GM18507 (cell line): ENCODE data around the gene GPC5.

Experiments used
- DNase-seq: peaks from one replicate; pipeline ENCODE4 v3.0.0; 2011; ENCODE audit warnings: low read depth; ENCODE audit not compliant: insufficient read length; ENCODE audit errors: extremely low spot score
- FAIRE-seq: peaks from 2 replicates; lab custom pipeline; 2011; peaks lifted over from hg19 to GRCh38; lab: Jason Lieb, UNC

GPC5 gene

DNA sequence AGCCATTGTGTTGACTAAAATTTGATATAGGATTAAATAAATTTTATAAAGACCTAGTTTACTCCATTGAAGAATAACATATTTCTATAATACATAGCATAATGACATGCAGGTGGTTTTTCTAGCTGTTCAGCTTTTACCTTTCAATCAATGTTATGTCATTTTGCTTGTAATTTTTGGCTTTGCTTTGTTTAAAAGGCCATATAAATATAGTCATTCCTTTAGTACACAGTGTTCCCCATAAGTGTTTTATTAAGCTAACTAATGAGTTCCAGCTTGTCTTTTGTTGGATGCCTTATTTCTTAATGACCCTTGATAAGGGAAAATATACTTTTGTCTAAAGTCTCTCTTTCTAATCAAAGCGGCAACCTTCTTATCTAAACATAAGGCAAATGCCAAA is 921.9 kb downstream of the GPC5 start:
- DNase-seq (no peak), FAIRE-seq (no peak)

DNA sequence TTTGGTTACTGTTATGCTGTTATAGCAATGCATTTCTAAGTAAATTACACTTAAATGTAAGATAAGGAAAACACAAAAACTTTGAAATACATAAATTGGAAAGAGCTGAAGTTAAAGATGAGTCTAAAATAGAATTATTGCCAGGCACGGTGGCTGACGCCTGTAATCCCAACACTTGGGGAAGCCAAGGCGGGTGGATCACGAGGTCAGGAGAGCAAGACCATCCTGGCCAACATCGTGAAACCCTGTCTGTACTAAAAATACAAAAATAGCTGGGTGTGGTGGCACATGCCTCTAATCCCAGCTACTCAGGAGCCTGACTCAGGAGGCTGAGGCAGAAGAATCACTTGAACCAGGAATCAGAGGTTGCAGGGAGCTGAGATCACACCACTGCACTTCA is 922.8 kb downstream of the GPC5 start:
- DNase-seq, result no peak
- FAIRE-seq, result no peak

DNA sequence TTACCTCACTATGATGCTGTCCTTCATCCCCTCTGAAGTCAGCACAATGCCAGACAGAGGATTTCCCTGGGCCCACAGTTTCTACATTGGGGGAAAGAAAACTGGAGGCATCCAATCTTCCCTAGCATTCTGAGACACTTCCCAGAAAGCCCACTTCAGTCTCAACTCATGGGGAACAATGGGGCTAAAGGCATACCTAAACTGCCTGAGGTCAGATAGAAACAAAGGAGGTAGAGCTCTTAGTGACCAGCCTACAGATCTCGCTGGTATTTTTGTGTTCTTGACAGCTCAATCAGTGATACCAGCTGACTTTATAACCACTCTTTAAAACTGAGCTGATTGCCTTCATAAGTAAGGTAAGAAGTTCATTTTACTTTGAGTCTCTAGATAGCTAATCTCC is 947.2 kb downstream of the GPC5 start:
- no peak for FAIRE-seq
- DNase-seq, result no peak

DNA sequence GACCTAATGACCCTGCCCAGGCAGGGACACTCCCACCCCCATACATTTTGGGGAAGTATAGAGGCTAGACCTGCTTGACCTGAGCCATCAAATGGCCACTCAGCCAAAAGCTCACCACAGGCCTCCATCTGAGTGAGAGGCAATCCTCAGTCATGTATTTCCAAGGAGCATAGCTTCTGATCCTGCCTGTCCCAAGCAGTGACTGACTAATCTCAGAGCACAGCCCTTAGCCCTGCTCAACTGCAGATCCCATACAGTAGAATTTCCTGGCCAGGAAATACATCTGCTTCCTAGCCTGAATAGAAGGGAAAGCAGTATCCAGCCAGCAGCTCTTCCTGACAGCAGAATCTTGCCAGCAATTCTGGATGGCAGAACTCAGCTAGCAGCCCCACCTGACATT is 947.6 kb downstream of the GPC5 start:
- FAIRE-seq, result no peak
- DNase-seq, result no peak

DNA sequence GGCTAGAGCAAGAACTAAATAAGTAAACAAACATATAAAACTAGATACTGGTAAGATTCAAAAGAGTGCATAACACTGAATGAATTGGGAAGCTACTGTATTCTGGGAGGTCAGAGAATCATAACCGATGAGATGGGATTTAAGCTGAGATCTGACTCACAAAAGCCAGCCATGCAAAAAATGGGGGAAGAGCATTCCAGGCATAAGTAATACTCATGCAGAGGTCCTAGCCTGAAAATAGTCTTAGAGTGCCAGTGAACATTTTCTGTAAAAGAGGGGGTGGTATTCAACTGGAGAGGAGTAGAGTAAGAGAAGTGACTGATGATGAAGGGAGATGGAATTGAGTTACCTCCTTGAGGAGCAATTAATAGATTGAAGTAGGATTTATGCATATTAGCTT is 956.2 kb downstream of the GPC5 start:
- no peak for FAIRE-seq
- no peak for DNase-seq

DNA sequence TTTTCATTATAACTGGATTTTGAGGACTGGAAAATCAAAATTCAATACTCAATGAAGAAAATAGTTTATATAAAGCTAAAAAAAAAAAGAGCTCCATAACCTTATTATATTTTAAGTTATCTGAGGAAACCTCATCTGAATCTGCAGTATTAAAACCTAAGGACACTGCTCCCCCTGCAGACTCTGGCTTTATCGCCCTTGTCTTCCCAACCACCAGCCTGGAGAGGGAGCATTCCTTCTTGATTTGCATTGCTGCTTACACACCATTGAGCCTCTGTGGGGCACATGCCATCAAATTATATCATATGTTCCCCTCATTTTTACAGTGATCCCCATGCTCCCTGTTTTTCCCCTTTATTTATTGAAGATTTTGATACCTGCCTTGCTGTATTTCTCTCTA is 956.8 kb downstream of the GPC5 start:
- DNase-seq (no peak), FAIRE-seq (no peak)

DNA sequence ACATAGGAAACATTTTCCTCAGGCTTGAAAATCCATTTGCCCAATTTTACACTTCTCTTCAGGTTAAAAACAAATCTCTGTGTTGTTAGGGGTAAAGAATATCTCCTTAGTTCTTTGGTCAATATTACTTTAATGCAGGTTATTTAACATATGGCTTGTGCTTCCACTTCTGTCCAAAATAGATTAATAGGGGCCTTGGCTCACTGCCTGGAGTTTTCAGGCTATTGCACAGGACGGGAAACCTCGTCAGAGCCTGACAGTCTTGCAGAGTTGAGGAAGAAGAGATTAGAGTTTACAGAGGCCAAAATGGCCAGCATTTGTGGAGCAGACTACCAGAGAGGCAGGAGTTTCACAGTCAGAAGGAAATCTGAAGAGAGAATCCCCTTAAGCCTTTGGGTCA is 964.3 kb downstream of the GPC5 start:
- DNase-seq, result no peak
- FAIRE-seq, result no peak

DNA sequence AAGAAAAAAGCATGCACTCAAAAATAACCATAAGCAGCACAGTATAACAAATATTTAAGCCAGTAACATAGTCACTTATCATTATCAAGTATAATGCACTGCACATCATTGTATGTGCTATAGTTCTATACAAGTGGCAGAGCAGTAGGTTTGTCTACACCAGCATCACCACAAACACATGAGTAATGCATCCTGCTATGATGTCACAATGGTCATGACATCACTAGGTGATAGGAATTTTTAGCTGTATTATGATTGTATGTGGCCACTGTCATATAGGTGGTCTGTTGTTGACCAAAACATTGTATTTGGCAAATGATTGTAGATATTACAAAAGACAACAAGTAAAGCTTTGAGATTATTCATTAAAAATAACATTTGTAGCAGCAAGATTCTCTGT is 967.5 kb downstream of the GPC5 start:
- FAIRE-seq, result no peak
- DNase-seq, result no peak

DNA sequence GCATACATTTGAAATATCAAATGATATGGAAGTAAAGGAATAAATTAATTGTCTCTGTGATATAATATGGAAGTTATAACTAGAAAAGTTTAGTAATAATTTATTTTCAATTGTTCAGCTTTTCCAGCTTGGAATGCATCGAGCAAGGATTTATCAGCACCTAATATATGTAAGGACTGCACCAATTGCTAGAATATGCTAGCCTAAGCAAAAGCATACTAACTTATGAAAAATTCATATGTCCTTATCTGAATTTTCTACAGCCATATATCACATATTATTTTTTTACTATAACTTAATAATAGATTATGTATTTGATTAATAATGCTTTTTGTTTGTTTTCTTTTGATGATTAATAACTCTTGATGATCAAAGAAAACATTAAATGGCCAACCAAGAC is 979.0 kb downstream of the GPC5 start:
- no peak for FAIRE-seq
- no peak for DNase-seq

DNA sequence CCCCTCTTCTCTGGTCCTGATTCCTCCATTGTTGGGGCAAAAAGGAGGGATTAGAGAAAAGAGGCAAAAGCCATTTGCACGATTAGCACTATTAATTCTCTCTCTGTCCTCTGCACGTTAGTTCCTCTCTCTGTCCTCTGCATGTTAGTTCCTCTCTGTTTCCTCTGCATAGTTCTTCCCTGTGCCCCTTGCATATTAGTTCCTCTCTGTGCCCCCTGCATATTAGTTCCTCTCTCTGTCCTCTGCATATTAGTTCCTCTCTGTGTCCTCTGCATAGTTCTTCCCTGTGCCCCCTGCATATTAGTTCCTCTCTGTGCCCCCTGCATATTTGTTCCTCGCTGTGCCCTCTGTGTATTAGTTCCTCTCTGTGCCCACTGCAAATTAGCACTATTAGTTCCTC is 981.0 kb downstream of the GPC5 start:
- DNase-seq (no peak), FAIRE-seq (no peak)

DNA sequence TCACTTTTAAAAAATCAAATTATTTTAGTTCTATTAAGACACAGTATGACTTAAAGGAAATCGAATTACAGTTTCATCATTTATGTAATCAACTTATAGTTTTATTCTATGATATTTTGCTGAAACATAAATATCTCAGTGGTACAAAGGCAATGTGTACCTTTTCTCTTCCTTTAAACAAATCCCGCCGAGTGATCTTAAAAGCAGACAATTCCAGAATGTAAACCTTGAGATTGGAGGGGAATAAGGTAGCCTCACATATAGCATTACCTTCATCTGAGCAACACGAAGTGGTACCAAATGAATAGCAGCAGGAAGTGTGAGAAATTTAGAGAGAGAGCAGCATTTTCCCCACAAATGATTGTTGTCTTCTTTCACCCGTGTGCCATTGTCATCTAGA is 986.0 kb downstream of the GPC5 start:
- DNase-seq, result no peak

DNA sequence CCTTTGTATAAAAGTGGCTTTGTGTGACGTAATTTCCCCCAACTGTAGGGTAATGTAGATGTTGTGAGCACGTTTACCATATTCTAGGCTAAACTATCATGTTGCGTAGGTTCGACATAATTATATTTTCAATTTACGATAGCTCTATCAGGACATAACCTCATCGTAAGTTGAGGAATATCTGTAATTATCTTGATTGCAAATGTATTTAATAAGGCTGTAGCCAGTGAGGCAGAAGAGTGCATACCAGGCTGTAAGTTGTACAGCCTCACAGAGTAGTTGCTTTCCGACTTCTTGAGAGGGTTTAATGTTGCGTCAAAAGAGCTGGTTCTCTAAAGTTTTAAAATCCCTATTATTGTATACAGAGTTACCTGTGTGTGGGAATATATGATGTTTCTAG is 988.8 kb downstream of the GPC5 start:
- FAIRE-seq (no peak), DNase-seq (no peak)

More for the DNA sequence above, 986.0 kb downstream of the GPC5 start:
- FAIRE-seq, result no peak

DNA sequence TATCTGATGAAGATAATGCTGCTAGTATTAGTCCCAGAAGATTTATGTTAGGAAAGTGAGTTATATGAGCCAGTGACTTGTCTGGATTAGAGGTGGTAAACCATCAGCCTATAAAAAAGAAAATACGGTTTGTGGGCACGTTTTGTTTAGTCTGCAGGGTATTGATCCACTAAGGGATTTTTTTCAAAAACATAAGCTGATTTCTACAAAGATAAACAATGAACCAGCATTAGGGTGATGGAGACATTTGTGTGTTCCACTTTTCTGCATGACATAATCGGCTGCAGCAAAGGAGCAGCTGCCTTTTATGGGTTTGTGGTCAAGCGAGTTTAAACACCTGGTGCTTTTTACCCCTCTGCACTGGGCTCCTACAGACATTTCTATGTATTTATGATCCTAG is 991.8 kb downstream of the GPC5 start:
- DNase-seq (no peak), FAIRE-seq (no peak)

DNA sequence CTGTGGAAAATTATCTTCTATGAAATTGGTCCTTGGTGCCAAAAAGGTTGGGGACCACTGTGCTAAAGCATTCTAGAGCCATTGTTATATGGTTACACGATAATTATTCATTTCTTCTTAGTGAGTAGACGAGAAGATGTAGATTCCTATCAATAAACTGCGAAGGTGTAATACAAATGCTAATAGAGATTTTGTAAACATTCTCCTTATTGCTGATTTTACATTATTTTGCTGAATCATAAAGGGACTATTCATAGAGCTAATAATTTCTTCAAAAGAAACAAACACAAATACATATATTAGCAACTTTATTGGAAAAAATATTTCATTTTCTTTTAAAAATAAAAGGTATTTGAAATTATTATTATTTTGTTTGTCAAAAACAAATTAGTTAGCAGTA is 1005.2 kb downstream of the GPC5 start:
- DNase-seq (no peak), FAIRE-seq (no peak)

DNA sequence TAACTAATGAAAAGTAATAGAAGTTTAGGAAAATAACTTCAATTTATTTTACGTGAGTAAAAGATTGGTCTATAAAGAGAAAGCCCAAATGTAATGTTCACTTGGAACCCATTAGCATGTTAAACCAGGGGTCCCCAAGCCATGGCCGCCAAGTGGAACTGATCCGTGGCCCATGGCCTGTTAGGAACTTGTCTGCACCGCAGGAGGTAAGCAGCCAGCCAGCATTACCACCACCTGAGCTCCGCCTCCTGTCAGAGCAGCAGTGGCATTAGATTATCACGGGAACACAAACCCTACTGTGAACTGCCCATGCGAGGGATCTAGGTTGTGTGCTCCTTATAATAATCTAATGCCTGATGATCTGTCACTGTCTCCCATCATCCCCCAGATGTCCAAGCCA is 1009.4 kb downstream of the GPC5 start:
- no peak for DNase-seq
- no peak for FAIRE-seq

DNA sequence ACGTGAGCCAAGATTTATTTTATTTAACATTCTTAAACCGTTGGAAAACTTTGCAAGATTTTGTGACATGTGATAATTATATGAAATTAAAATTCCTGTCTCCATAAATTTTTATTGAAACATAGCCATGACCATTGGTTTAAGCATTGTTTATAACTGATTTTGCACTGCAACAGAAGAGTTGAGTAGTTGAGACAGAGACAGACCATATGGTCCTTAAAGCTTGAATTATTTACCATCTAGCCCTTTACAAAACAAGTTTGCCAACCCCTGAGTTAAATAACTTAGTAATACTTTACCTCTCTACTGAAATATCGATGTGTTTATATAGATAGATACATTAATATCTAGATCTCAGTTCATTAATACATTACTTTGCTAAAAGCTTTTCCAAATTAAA is 1014.1 kb downstream of the GPC5 start:
- DNase-seq, result no peak
- FAIRE-seq, result no peak

DNA sequence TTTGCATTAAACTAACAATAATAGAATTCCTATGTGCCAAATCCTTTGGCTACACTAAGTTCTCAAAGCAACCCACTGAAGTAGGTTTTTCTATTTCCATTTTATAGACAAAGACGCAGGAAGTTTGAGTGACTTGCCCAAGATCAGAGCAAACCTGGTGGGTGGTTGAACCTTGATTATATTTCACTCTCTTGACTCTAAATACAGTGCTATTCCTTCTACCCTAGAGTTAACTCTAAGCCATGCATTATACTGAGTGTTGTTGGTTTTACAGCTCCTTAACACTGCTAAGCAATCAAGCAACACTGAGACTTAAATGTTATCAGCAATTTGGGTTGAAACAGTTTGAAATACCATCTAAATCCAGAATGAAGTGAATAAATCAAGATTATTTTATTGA is 1014.6 kb downstream of the GPC5 start:
- no peak for FAIRE-seq
- no peak for DNase-seq

DNA sequence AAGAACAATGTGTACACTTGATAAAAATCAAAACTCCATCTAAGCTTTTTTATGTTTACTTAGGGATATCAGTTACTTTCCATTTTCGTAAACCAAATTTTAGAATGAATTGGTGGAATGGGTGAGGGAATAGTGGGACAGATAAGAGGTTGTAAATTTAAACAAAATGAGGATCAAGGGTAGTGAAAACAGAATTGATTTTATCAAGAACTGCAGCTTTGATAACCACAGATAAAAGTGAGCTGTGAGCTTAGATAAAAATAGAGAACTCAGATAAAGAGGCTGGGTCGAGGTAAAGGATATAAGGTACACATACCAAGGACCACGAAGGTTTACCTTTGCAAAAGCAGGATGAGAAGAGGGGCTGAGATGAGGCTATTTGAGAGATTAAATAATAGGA is 1015.0 kb downstream of the GPC5 start:
- DNase-seq (no peak), FAIRE-seq (no peak)

DNA sequence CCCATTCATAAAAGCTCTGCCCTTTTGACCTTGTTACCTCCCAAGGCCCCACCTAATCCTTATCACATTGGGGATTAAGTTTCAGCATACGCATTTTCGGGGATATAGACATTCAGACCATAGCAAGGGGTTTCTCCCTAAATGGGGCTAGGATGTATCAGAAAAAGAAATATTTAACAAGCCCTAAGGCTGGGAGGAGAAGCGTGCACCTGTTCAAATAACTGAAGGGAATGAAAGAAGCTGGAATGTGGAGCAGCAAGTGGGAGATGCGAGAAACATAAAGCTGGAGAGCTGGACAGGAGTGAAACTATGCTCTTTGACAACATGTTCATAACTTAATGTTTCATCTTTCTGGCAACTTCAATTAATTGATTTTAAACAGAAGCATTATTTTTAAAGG is 1016.4 kb downstream of the GPC5 start:
- FAIRE-seq (no peak), DNase-seq (no peak)

DNA sequence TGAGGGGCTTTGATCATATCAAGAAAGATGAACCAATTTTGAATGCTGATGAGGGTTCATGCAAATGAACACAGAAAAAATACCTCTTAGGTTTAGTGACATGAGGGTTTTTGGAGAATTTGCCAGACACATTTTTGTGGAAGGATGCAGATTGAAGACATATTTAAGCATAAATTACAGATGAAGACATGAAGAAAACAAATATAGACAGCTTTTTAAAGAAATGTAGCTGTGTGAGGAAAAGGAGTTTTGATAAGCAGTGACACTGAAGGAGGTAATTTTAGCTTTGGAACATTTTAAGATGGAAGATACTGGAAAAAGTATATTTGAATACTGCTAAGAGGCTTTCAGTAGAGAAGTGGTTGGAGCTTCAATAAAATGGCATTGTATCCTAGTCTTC is 1017.4 kb downstream of the GPC5 start:
- no peak for FAIRE-seq
- no peak for DNase-seq

DNA sequence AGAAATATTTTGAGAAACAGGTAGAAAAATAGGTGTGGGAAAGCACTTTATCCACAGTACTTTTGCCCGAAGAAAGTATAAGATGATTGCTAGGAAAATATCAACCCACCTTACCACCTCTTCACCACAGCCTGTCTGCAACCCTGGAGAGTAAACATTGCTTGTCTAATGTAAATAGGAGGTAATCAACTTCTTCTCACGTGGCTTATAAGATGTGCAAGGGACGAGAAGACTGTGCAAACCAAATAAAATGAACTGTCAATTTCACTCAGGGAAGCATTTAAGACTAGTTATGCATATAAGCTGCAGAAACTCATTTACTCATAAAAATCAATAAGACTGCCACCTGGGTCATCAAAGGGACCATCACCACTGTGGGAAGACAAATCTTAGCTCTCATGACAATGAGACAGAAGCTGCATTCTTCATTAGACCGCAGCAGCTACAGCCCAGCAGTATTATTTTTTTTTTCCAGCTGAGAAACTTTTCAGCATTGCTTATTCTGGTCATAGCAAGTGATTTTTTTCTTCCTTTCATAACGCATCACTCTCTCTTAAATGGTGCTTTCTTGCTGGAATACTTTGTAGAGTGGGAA is 1020.5 kb downstream of the GPC5 start:
- DNase-seq (no peak), FAIRE-seq (no peak)

DNA sequence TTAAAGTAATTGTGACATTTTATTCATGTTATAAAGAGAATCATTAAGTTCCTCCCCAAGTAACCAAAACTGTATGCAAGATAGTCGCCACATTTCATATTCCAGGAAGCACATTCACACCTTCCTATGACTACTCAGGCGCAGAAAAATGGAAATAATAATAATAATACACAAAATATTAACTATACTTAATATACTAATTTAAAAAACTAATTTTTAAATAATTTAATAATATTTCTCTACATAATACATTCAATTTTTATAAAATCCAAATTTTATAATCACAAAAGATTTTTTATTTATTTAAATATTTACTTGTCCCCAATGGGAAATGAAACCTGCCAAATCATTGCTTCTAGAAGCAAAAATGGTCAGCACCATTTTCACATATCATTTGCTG is 1030.8 kb downstream of the GPC5 start:
- DNase-seq (no peak), FAIRE-seq (no peak)
